ENCODE measurements around the gene IFT20.
"Not testable (repeated sequence)": the region's sequence is repeated elsewhere in the genome, so short reads cannot be mapped to it uniquely, and the experiment has no call there.

The IFT20 gene

DNA sequence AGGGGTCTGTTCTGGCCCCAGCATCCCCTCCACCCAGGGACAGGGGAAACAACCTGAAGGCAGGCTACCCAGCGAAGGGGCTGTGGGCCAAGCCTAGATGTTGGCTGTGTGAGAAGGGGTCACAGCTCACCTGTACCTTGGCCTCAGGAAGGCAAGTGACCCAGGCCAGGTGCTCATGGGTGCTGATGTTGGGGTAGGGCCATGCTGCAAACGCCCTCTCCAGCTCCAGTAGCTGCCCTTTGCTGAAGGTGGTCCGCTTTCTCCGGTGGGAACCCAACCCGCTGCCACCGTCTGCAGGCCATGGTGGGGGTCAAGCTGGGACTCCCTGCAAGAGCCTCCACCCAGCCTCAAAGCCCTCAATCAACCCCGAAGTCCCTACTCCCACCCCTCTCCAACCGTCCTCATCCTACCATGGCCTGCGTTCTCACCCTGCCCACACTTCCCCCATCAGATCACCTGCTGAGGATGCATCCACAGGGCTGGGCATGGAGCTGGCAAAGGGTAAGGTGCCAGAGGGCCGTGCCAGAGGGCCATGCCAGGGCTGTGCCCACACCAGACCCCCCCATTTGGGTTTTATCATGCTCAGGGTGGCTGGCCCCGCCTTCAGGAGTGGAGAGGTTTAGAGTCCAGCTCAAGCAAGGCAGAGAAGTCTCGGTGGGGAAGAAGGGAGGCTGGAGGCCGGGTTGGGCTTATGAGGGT lies 29.5 kb upstream of the IFT20 start, which contains the start of gene SEBOX:
TSS of gene SEBOX (minus strand) at position 535 of the 699 bp plus-strand sequence. CDS start at position 487, 48 bp downstream.
- no peak for DNase-seq (ENCODE audit: low spot score)

DNA sequence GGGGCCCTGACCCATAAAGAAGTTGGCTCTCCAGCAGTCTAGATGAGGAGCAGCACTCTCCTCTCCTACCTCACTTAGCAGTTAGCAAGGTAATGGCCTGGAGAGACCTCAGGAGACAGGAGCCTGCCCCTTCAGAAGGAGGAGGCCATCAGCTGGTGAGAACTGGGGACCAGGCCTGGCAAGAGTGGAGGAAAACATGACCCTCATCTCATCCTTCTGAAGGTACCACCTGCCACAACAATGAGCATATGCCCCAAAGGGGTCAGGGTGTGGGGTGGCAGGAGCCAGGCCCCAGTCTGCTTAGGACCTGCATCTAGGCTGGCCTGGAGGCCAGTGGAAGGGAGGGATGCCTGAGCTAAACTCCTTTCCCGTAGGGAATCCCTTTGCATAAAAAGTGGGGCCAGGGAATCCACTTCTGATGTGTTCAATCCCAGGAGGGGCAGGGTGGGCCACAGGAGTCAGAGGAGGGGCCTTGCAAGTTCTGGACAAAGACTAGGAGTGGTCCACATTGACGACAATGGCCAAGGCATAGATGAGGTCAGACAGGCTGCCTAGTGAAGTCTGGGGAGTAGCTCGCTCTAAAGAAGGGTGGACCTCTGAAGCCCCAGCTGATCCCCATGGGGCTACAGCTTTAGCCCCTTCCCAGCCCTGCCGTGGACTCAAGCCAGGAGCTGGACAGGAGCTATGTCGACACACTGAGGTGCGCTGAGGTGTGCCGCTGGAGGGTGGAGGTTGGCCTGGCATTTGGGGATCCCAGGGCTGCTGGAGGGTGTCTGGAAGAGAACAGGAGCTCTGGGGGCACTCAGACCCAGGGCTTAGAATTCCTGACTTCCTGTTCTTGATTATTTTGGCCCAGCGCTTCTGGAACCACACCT lies 28.7 kb upstream of the IFT20 start:
- DNase-seq (ENCODE audit: low spot score) = no peak

DNA sequence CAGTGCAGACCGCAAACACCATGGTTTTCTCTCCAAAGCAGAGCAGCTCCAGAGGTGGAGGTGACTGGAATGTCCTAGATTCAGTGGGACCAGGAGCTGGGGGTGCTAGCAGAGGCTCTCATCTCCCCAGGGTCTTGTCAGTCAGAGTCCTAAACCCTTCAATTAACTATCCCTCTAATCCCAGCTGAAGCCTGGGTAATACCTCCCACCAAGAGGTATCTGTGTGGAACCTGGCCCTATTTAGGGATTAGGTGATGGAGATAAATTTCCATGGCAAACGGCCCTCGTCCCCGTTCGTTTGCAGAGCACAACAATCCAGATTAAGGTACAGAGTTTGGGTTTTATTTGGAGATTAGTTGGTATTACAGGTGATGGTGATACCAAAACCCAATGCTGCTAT lies 27.9 kb upstream of the IFT20 start:
- DNase-seq (ENCODE audit: low spot score) = no peak

DNA sequence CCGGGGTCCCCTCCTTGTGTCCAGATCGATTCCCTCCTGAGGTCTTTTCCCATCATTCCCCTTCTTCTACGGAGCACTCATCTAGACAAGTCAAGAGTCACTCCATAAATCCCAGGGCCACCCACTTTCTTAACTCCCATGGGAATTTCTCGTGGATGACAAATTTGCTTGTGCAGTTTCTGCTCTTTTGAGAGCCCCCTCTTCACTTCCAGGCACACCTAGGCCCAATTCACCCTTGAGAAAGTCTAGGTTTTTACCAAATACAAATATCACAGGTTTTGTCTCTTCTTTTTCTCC lies 22.6 kb upstream of the IFT20 start:
- no peak for DNase-seq (ENCODE audit: low spot score)

DNA sequence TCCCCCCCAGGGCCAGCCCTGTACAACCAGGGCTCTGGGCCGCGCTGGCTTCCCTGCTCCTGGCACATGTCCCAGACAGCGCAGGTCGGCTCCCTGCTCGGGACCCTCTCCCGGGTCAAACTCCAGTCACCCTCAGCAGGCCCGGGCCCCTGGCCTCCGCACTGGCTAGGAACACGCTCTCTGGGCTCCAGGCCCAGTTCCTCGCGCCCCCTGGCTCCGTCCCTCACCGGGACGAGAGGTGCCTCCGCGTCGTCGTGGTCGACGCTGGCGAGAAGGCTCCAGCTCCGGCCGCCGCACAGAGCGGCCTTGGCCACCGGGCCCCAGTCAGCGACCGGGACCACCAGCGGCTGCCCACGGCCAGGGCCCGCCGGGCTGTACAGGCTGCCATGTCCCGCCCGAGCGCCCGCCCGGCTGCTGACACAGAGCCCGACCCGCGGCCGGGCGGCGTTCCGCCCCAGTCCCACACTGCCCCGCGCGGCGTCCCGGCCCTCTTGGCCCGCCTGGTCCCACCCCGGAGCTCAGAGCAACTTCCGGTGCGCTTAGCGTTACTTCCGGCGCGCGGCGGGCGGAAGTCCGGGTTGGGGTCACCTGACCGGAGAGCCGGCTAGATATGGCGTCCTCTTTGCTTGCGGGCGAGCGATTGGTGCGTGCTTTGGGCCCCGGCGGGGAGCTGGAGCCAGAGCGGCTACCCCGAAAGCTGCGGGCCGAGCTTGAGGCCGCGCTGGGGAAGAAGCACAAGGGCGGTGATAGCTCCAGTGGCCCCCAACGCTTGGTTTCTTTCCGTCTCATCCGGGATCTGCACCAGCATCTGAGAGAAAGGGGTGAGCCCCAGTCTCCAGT lies 22.0 kb upstream of the IFT20 start, which contains the start of gene POLDIP2:
TSS of gene POLDIP2 (minus strand) at position 467 of the 840 bp plus-strand sequence. CDS start at position 388, 79 bp downstream.
- peak; percentile 95 for DNase-seq (ENCODE audit: low spot score)

DNA sequence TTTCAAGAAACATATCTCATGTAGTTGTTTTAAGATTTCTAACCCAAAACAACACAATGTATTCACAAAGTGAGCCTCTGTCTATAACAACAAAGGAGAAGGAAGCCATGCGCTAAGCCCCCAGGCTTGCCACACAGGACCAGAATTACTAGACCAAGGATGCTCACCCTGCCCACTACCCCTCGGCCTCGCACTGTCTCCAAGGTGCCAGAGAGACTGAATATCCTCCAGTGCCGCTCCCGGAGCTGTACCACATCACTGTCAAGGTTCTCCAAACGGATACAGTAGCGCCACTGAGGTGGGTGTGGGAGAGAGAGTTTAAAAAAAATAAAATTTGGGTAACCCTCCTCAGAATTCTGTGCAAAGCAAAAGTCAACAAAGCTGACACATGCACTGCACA lies 15.0 kb upstream of the IFT20 start:
- no peak for DNase-seq (ENCODE audit: low spot score)

DNA sequence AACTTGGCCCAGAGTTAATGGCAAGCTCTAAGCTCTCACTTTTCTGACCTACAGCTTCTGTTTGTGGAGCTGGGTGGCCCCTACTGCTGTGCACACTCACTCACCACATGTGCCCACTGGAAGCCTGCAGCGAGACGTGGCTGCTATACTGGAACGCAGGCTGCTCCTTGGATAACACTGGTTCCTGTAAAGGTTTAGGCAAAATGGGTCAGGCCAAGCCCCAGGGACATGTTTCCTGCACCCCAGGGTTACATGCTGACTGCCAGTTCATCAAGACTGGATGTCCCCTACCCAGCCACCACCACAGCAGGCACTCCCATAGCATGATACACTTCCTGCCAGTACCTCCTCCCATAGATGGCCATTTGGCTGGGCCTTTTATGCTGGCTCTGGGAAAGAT lies 13.7 kb upstream of the IFT20 start:
- no peak for DNase-seq (ENCODE audit: low spot score)

DNA sequence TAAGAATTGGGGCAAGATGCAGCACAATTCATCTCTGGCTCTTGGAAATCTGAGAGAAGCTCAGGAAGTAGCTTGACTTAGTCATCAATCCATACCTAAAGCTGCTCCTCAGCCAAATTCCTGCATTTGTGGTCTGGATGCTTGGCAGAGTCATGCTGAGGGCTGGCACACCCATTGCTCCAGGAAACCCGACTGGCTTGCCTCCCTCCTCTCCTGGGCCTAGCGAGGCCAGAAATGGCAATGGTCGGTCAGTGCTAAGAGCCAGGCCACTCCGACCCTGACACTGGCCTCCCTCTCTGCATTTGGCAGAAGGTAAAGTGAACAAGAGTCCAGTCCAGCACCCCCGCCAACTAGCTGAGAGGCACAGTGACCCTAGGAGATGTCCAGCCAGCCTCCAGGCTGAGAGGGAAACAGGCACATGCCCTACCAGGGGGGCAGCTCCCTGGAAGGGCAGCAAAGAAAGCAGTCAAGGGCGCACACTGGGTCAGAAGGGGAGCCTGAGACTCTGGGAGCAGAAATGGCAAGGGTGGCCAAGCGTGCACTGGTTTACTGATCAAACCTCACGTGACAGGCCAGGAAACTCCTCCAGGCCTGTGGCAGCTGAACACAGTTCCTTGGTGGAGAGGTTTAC lies 12.1 kb upstream of the IFT20 start:
- no peak for DNase-seq (ENCODE audit: low spot score)

DNA sequence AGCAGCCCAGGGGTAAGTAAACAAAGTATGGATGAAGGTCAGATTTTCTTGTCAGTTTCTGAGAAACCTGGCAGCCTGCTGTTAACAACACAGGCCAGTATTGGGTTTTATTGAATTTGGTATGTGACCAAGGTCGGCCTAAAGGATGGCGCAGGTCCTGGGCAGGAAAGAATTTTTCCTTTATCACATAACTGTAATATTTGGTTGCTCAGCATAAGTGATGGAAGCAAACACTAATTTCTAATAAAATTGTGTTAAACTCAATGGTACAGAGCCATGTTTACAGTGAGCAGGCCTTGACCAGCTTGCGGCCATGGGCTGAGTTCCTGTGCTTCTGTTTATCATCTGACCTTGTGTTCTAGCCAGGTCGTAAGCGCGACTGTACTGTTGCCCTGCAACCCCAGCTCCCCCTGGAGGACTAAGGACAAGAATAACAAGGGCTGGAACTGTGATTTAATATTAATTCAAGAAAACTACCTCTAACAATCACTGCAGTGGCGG lies 11.5 kb upstream of the IFT20 start:
- no peak for DNase-seq (ENCODE audit: low spot score)

DNA sequence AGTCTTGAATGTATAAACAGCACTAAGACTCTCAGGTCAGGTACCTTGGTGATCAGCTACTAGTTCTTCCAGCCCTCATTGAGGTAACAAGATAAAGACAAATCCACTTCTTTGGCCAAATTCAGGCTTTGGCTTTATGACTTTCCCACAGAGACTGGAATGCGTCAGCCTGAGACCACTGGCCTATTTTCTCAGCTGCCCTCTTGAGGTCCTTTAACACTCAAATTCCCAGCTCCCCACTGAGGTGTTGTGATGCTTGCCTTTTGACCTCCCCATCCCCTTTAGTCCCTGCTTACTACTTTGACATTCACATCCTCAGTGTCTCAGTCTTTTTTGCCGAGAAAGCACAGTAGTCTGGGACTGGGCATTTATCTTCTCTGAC lies 10.9 kb upstream of the IFT20 start:
- no peak for DNase-seq (ENCODE audit: low spot score)

DNA sequence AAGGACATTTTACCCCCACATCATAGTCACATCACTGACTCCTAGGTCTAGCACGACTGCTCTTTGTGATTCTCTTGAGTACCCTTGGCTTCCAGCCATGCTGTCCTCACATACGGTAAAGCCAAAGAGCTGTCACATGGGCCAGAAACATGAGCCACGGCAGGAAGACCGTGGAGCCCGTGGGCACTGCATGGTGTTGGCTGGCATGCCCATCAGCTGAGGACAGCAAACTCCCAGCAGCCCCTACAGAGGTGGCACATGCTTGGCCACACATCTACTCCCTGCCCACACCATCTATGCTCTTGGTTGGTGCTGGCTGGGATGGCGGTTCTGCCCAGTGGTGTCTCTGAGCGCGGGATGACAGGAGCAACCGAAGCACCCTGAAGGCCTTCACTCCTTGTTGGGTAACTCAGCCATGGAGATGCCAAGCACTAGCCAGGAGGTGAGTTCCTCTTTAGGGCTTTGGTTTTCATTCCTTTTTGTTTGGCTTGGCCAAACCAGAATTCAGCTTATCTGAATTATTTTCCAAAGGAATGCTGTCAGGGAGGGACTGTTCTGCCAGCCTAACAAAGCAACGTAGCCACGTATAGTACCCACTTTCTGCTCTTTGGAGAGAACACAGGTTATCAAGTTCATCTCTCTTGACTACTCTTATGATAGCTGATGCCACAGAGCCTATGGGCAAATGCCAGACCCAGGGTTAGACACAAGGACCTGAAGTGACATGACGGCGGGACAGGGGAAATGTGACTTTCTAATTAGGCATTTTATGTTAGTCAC lies 10.3 kb upstream of the IFT20 start:
- DNase-seq (ENCODE audit: low spot score) = no peak

DNA sequence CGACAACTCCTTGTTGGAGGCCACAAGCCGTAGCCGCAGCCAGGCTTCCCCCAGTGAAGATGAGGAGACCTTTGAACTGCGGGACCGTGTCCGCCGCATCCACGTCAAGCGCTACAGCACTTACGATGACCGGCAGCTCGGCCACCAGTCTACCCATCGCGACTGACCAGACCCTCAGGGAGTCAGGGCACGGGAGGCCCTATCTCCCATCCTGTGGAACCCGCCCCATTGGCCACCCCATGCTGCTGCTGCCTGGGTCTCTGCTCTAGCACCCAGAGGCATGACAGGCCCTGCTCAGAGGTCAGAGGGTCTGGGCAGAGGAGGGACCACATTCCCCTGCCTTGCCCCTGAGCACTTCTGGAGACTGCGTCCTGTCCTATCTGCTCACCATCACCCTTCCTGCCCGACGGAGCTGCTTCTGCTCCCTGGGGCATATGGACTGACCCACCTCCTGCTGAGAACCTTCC lies 9.2 kb upstream of the IFT20 start:
- DNase-seq (ENCODE audit: low spot score) = no peak

DNA sequence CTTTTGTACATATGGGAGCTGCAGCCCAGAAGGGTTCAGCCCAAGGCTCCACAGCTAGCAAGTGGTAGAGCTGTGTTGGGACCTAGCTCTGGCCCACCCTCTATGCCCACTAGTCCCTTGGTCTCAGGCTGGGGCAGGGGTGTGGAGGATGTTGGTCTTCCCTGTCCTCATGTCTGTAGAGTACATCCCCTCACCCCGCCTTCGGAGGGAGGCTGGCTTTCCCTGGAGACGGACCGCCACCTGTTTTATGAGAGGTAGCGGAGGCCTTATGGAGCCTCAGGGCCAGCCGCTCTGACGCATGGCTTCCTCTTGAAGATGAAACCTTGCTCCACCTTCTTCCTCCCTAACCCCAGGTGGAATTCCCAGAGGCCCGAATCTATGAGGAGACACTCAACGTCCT lies 8.7 kb upstream of the IFT20 start:
- no peak for DNase-seq (ENCODE audit: low spot score)

DNA sequence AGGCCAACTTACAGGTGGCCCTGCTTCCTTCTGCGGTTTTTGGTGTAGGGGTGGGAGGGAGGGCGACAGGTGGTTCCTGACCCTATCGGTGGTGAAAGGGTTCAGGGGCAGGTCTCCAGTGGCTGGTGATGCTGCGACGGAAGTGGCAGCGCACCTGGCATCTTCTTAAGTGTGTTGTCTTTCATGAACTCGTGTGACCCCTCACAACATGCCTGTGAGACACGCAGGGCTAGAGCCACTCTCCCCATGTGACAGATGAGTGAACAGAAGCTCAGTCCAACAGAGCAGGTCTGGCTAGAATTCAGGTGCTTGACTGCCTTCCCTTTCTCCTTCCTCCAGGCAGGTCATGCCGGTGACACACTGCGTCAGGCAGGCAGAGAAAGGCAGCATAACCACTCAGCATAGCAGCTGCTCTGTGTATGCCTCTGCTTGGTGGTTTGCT lies 8.2 kb upstream of the IFT20 start:
- DNase-seq (ENCODE audit: low spot score) = no peak

DNA sequence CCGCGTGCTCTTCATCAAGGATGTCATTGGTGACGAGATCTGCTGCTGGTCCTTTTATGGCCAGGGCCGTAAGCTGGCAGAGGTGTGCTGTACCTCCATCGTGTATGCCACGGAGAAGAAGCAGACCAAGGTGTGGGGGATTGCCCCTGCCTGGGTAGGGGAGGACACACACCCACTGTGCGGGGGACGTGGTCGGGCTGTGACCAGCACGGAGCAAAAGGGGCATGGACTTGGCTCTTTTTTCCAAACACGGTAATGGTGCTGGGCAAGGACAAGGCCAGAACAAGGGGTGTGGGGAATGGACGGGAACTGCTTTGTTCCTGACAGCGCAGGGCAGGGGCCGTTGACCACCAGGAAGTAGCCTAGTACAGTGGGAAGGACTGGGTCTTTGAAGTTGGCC lies 7.0 kb upstream of the IFT20 start:
- DNase-seq (ENCODE audit: low spot score) = no peak

DNA sequence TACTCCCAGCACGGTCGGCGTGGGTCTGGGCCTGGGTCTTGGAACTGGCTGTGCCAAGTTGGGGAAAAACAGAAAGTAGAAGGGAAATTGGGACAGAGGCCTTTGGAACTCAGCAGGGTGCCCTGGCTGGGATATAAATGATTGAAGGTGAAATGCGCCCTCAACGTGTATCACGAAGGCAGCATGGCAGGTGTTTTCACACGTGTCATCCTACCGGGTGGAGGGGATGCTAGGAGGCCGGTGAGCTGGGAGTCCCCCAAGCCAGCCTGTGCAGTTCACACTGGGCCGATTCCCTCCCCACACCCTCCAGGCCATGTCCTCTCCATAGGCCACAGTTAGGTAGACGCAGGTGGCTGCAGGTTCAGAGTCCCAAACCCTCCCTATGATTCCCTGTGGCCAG lies 6.2 kb upstream of the IFT20 start:
- DNase-seq (ENCODE audit: low spot score) = no peak

DNA sequence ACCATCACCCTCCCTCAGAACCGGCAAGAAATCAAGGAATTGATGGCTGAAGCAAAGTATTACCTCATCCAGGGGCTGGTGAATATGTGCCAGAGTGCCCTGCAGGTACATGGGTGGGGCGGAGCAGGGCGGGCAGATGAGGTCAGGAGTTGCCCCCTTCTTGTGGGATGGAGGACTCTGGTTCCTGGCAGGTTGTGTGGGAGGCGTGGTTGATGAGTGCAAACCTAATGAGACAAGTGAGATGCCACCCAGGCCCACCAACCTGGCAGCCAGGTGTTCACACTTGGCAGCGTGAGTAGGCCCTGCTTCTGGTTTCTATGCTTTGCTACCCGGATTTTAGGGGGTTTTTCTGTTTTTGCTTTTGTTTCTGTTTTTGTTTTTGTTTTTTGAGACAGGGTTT lies 5.1 kb upstream of the IFT20 start:
- no peak for DNase-seq (ENCODE audit: low spot score)

DNA sequence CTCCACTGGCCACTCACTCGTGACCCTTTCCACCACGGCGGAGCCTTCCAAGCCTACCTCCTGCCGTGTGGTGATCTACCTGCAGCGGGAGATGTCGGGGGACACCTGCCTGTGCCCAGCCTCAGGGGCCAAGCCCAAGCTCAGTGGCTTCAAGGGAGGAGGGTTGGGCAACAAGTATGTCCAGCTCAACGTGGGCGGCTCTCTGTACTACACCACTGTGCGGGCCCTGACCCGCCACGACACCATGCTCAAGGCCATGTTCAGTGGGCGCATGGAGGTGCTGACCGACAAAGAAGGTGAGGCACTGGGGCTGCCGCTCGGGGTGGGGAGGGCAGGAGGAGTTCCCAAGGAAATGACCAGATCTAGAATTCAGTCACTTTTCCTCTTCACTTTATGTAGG lies 4.2 kb upstream of the IFT20 start:
- no peak for DNase-seq (ENCODE audit: low spot score)

DNA sequence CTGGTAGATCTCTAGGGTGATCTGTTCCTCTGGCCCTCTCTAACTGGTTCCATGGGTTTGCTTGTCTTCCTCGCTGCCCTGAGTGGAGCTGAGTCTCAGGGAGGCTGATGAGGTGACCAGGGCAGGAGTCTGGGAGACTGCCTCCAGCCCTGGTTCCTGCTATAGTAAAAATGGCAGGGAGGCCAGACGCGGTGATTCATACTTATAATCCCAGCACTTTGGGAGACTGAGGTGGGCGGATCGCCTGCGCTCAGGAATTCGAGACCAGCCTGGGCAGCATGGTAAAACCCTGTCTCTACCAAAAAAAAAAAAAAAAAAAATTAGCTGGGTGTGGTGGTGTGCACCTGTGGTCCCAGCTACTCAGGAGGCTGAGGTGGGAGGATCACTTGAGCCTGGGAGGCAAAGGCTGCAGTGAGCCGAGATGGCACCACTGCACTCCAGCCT lies 3.5 kb upstream of the IFT20 start:
- not testable (repeated sequence) for DNase-seq (ENCODE audit: low spot score)

DNA sequence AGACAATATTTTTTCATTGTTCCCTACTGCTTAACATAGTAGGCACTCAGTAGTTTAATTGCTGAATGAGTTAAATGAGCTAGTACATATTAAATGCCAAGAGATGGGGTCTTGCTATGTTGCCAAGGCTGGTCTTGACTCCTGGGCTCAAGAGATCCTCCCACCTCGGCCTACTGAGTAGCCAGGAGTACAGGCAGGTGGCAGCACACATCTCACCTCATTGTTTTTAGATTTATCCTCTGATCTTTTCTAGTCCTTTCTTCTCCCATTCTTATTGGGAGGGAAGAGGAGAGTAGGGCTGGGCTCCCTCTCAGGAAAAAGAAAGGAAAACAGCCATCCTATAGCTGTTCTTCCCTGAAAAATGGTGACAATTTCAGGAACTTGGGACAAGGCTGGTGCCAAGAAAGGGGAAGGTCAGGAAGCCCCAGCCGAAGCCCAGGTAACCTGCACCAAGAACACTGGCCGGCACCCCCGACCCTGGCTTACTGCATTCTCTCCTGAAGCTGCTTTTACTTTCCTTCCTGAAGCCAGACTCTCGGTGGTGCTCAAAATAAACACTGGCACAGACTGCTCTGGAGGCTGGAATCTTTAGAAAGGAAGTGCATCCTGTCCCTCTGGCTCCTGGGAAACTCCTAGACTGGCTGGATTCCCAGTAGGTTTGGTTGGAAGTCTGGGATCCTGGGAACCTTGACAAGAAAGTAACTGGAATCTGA lies 2.9 kb upstream of the IFT20 start:
- DNase-seq (ENCODE audit: low spot score) = no peak
